H1 (cell line): ENCODE results near the gene RASGRP1. TPM values are rescaled to one million over a fixed set of nuclear protein-coding genes. Genes with fewer than 3 reads are reported as not detected.

Experiments
- CTCF ChIA-PET: fragments of 300-600 bp; sonication (Branson Sonifier 250); formaldehyde crosslinking; loops from one replicate; lab custom pipeline; 2021; ENCODE audit not compliant: partially characterized antibody; lab: Charles Lee
- POLR2A ChIA-PET: fragments of 300-600 bp; sonication (Branson Sonifier 250); formaldehyde crosslinking; loops from one replicate; lab custom pipeline; 2021; ENCODE audit warnings: inconsistent platforms; ENCODE audit not compliant: partially characterized antibody; lab: Charles Lee
- DNase-seq, 2 experiments: peaks; one replicate each; pipeline versions ENCODE4 v3.0.0 to v3.0.0-alpha.2; 2010 to 2022; ENCODE audit warnings: low spot score in 2 of 2, low read depth in 1 of 2, mixed read lengths in 1 of 2
- FAIRE-seq: peaks from 2 replicates; lab custom pipeline; 2011; peaks lifted over from hg19 to GRCh38; lab: Jason Lieb, UNC
- H2AFZ ChIP-seq: 2 replicates; pipeline ENCODE4 v1.8.1; 2012; ENCODE audit warnings: low read length, inconsistent platforms
- H2AK5ac ChIP-seq: 2 replicates; pipeline ENCODE4 v1.6.1; 2013; ENCODE audit warnings: low read depth, low read length
- H2BK120ac ChIP-seq: replicated peaks from 2 replicates; pipeline ENCODE3; 2013; ENCODE audit warnings: low read depth, low read length, inconsistent platforms
- H2BK12ac ChIP-seq: 2 replicates; pipeline ENCODE4 v1.6.1; 2013; ENCODE audit warnings: low read depth, low read length
- H2BK15ac ChIP-seq: 2 replicates; pipeline ENCODE4 v1.6.1; 2013; ENCODE audit warnings: low read length
- H2BK20ac ChIP-seq: 2 replicates; pipeline ENCODE4 v1.6.1; 2013; ENCODE audit warnings: low read length
- H2BK5ac ChIP-seq: 2 replicates; pipeline ENCODE4 v1.6.1; 2013; ENCODE audit warnings: low read depth, low read length
- H3K14ac ChIP-seq: 2 replicates; pipeline ENCODE4 v1.6.1; 2013; ENCODE audit warnings: inconsistent platforms; ENCODE audit not compliant: insufficient read length
- H3K18ac ChIP-seq: 2 replicates; pipeline ENCODE4 v1.6.1; 2013; ENCODE audit warnings: low read length; ENCODE audit errors: extremely low read depth
- H3K23ac ChIP-seq: 2 replicates; pipeline ENCODE4 v1.6.1; 2013; ENCODE audit warnings: inconsistent platforms; ENCODE audit not compliant: insufficient read length
- H3K23me2 ChIP-seq: 2 replicates; pipeline ENCODE4 v1.6.1; 2013; ENCODE audit warnings: low read depth, low read length
- H3K27ac ChIP-seq: 2 replicates; pipeline ENCODE4 v1.6.1; 2011; ENCODE audit warnings: low read depth, low read length, inconsistent platforms
- H3K27me3 ChIP-seq, 4 experiments: replicated peaks in 1 of 4; 1 replicate in 1 of 4; 2 replicates in 3 of 4; pipeline versions ENCODE4 v1.6.1 to v1.8.1; 2011 to 2013; ENCODE audit warnings: low read length in 3 of 4, mild to moderate bottlenecking in 3 of 4, inconsistent platforms in 2 of 4, mixed read lengths in 2 of 4, moderate library complexity in 1 of 4; ENCODE audit not compliant: control insufficient read depth in 3 of 4, insufficient read depth in 3 of 4; ENCODE audit errors: extremely low read depth in 1 of 4
- H3K36me3 ChIP-seq, 4 experiments: 2 replicates each; pipeline versions ENCODE4 v1.6.1 to v1.8.1; 2011 to 2013; ENCODE audit warnings: mild to moderate bottlenecking in 4 of 4, low read length in 3 of 4, moderate library complexity in 2 of 4, control low read depth in 1 of 4, inconsistent platforms in 1 of 4; ENCODE audit not compliant: insufficient read depth in 4 of 4, control insufficient read depth in 2 of 4
- H3K4ac ChIP-seq: replicated peaks from 2 replicates; pipeline ENCODE3; 2013; ENCODE audit warnings: low read length, low read depth, mixed read lengths, inconsistent platforms; ENCODE audit not compliant: insufficient read length
- H3K4me1 ChIP-seq, 4 experiments: replicated peaks in 1 of 4; 1 replicate in 1 of 4; 2 replicates in 3 of 4; pipeline versions ENCODE4 v1.6.1 to v1.8.1; 2011 to 2013; ENCODE audit warnings: low read length in 3 of 4, inconsistent platforms in 2 of 4, mixed read lengths in 1 of 4; ENCODE audit not compliant: insufficient read depth in 4 of 4, control insufficient read depth in 3 of 4
- H3K4me2 ChIP-seq, 2 experiments: 2 replicates each; pipeline versions ENCODE4 v1.6.1 to v1.8.1; 2011 to 2013; ENCODE audit warnings: low read depth in 2 of 2, low read length in 2 of 2, control low read depth in 1 of 2, inconsistent platforms in 1 of 2, mild to moderate bottlenecking in 1 of 2; ENCODE audit not compliant: insufficient read depth in 1 of 2
- H3K4me3 ChIP-seq, 4 experiments: fragments of 200-600, 300-600 bp in 1 of 4; sonication (generic), shearing (Covaris generic), sonication (Bioruptor Twin) in 1 of 4; 2 replicates each; pipeline versions ENCODE4 v1.5.1 to v1.8.1; 2011 to 2016; ENCODE audit warnings: low read length in 4 of 4, low read depth in 3 of 4, control low read depth in 2 of 4, inconsistent platforms in 2 of 4, mild to moderate bottlenecking in 2 of 4, mixed read lengths in 1 of 4, moderate library complexity in 1 of 4; ENCODE audit not compliant: insufficient read depth in 2 of 4; ENCODE audit errors: extremely low read depth in 1 of 4
- H3K56ac ChIP-seq: replicated peaks from 2 replicates; pipeline ENCODE3; 2013; ENCODE audit warnings: low read depth, mild to moderate bottlenecking, mixed read lengths, low read length, inconsistent platforms; ENCODE audit not compliant: insufficient read length
- H3K79me1 ChIP-seq: 2 replicates; pipeline ENCODE4 v1.6.1; 2013; ENCODE audit warnings: low read depth, low read length, control low read depth
- H3K79me2 ChIP-seq, 2 experiments: 2 replicates each; pipeline versions ENCODE4 v1.6.1 to v1.8.1; 2012 to 2013; ENCODE audit warnings: low read length in 2 of 2, mild to moderate bottlenecking in 2 of 2, inconsistent platforms in 1 of 2; ENCODE audit not compliant: insufficient read depth in 2 of 2, control insufficient read depth in 1 of 2
- H3K9ac ChIP-seq, 4 experiments: replicated peaks in 1 of 4; 1 replicate in 1 of 4; 2 replicates in 3 of 4; pipeline versions ENCODE4 v1.6.1 to v1.8.1; 2011 to 2013; ENCODE audit warnings: low read depth in 3 of 4, low read length in 3 of 4, control low read depth in 2 of 4, mild to moderate bottlenecking in 2 of 4, moderate library complexity in 2 of 4, inconsistent platforms in 1 of 4; ENCODE audit errors: extremely low read depth in 1 of 4
- H3K9me3 ChIP-seq, 2 experiments: 2 replicates each; pipeline versions ENCODE4 v1.6.1 to v1.8.1; 2012 to 2013; ENCODE audit warnings: mild to moderate bottlenecking in 2 of 2, moderate library complexity in 2 of 2, control low read depth in 1 of 2, inconsistent platforms in 1 of 2, low read depth in 1 of 2, low read length in 1 of 2, mixed read lengths in 1 of 2; ENCODE audit not compliant: insufficient read depth in 2 of 2
- H4K20me1 ChIP-seq, 2 experiments: replicated peaks in 1 of 2; 2 replicates each; pipeline versions ENCODE3 to v1.8.1; 2011 to 2013; ENCODE audit warnings: inconsistent platforms in 2 of 2, low read length in 2 of 2, mild to moderate bottlenecking in 1 of 2; ENCODE audit not compliant: insufficient read depth in 2 of 2, control insufficient read depth in 1 of 2
- H4K5ac ChIP-seq: 2 replicates; pipeline ENCODE4 v1.6.1; 2013; ENCODE audit warnings: low read length, low read depth, mixed read lengths, inconsistent platforms; ENCODE audit not compliant: insufficient read length
- H4K8ac ChIP-seq: 2 replicates; pipeline ENCODE4 v1.8.0; 2013; ENCODE audit warnings: mild to moderate bottlenecking, moderate library complexity, low read length, inconsistent platforms; ENCODE audit not compliant: insufficient read depth; ENCODE audit errors: extremely low read depth
- H4K91ac ChIP-seq: replicated peaks from 2 replicates; pipeline ENCODE3; 2013; ENCODE audit warnings: low read length, mixed read lengths, inconsistent platforms; ENCODE audit not compliant: insufficient read length
- BACH1 ChIP-seq: IDR thresholded peaks from 2 replicates; pipeline ENCODE4 v1.6.1; 2012; ENCODE audit warnings: low read length, improper control_type of control experiment
- CHD1 ChIP-seq: IDR thresholded peaks from 2 replicates; pipeline ENCODE4 v1.6.1; 2012; ENCODE audit warnings: low read depth, low read length, improper control_type of control experiment
- GABPA ChIP-seq: IDR thresholded peaks from 2 replicates; pipeline ENCODE4 v1.6.1; 2011; ENCODE audit warnings: mild to moderate bottlenecking, low read length, moderate library complexity, borderline replicate concordance; ENCODE audit not compliant: insufficient read depth
- HDAC6 ChIP-seq: IDR thresholded peaks from one replicate; pipeline ENCODE4 v1.7.1; 2012; ENCODE audit warnings: low read depth, mild to moderate bottlenecking, inconsistent platforms, low read length, moderate library complexity
- JUN ChIP-seq: IDR thresholded peaks from 2 replicates; pipeline ENCODE4 v1.6.1; 2011; ENCODE audit warnings: low read depth, mild to moderate bottlenecking, improper control_type of control experiment, low read length
- MAFK ChIP-seq: IDR thresholded peaks from 2 replicates; pipeline ENCODE4 v1.6.1; 2012; ENCODE audit warnings: low read depth, mild to moderate bottlenecking, improper control_type of control experiment, low read length
- POU5F1 ChIP-seq: IDR thresholded peaks from 2 replicates; pipeline ENCODE4 v1.6.1; 2011; ENCODE audit warnings: low read depth, mild to moderate bottlenecking, low read length, moderate library complexity
- RAD21 ChIP-seq, 2 experiments: IDR thresholded peaks in 1 of 2; conservative IDR thresholded peaks in 1 of 2; 2 replicates each; pipeline ENCODE4 v1.6.1; 2011; ENCODE audit warnings: low read depth in 2 of 2, low read length in 2 of 2, improper control_type of control experiment in 1 of 2, inconsistent platforms in 1 of 2, mild to moderate bottlenecking in 1 of 2, moderate library complexity in 1 of 2
- RBBP5 ChIP-seq: IDR thresholded peaks from 2 replicates; pipeline ENCODE4 v1.7.1; 2012; ENCODE audit warnings: low read depth, mild to moderate bottlenecking, inconsistent platforms, low read length, moderate library complexity, borderline replicate concordance
- RXRA ChIP-seq: IDR thresholded peaks from 2 replicates; pipeline ENCODE4 v1.6.1; 2011; ENCODE audit warnings: low read depth, mild to moderate bottlenecking, low read length, moderate library complexity; ENCODE audit not compliant: insufficient read depth
- SIX5 ChIP-seq: IDR thresholded peaks from 2 replicates; pipeline ENCODE4 v1.6.1; 2011; ENCODE audit warnings: mild to moderate bottlenecking, low read depth, low read length
- SP4 ChIP-seq: IDR thresholded peaks from 2 replicates; pipeline ENCODE4 v1.6.1; 2012; ENCODE audit warnings: low read length, inconsistent platforms
- SRF ChIP-seq: IDR thresholded peaks from 2 replicates; pipeline ENCODE4 v1.6.1; 2011; ENCODE audit warnings: mild to moderate bottlenecking, low read depth, low read length, moderate library complexity
- TEAD4 ChIP-seq: IDR thresholded peaks from 2 replicates; pipeline ENCODE4 v1.6.1; 2012; ENCODE audit warnings: low read depth, low read length, inconsistent platforms, mixed read lengths
- polyA plus RNA-seq, 7 experiments: library from polyadenylated mRNA; depleted of rRNA in 3 of 7; stranded (reverse) in 5 of 7; unstranded in 2 of 7; fragments of >200 nt in 5 of 7; fragments of 200-250 nt in 2 of 7; gene quantifications; 1 replicate in 5 of 7; 2 replicates in 1 of 7; 4 replicates in 1 of 7; pipeline versions ENCODE4 v1.2.1 to v1.2.3, GENCODE V29; 2011 to 2013; ENCODE audit warnings: missing spikeins in 2 of 7, mixed read lengths in 2 of 7
- total RNA-seq: library from RNA; stranded (reverse); fragmentation: NEBNext Ultra II Directional; extraction: Animal tissue kit (Norgen Biotek cat#: 25700); gene quantifications from 2 replicates; pipeline ENCODE4 v1.2.1, GENCODE V29; 2021
- TF ChIP-seq, protein P1 (sequence below): IDR thresholded peaks from 2 replicates; pipeline ENCODE4 v1.6.1; 2012; ENCODE audit warnings: low read length, inconsistent platforms

The RASGRP1 gene
- total and polyA plus RNA-seq, 2 of the 8 experiments (the other 6 are each of a cell fraction or from before 2014, with no cell fraction given) = 1.1 to 2.1 TPM

DNA sequence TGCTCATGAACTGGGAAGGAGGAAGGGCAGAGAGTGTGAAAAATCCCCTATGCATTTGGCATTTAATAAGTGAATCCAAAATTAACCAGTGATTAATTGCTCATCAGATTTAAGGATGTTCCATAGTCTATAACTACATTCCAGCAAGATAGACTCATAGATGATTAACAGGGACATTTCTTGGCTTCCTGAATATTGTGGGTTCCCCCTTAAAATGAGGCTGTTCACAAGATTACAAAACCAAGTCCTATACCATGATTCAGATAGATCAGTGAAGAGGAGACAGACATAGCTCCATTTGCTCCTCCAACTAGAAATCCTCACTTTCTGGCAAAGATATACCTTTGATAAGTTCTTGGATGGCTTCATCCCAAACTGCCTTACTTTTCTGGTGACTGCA lies 15.4 kb downstream of the RASGRP1 start:
- no peaks in the 10 kb centered on the region for H3K79me2 ChIP-seq
- H3K9ac ChIP-seq = no peak overlapping the region
- no peaks in the 10 kb centered on the region for H3K23me2 ChIP-seq
- no peaks in the 10 kb centered on the region for H3K79me1 ChIP-seq
- no peak overlapping the region for H3K4me2 ChIP-seq
- no peak overlapping the region for H3K4ac ChIP-seq
- no peak overlapping the region for H4K8ac ChIP-seq
- DNase-seq (no peak), FAIRE-seq (no peak)
- peaks cover 0 to 6% (median 4%) of the 10 kb centered on the region in 4 experiments; a peak in 4 of 7 replicates for H3K4me1 ChIP-seq
- no peaks in the 10 kb centered on the region for H3K36me3 ChIP-seq
- no peak overlapping the region for H3K4me3 ChIP-seq
- no peak overlapping the region for H2BK12ac ChIP-seq
- H2AFZ ChIP-seq = no peak overlapping the region
- no peak overlapping the region for H2BK15ac ChIP-seq
- no peak overlapping the region for H4K5ac ChIP-seq
- no peak overlapping the region for H3K56ac ChIP-seq
- H3K27ac ChIP-seq = no peak overlapping the region
- no peak overlapping the region for H2AK5ac ChIP-seq
- no peak overlapping the region for H3K14ac ChIP-seq
- no peak overlapping the region for H4K91ac ChIP-seq
- H3K27me3 ChIP-seq = no peaks in the 10 kb centered on the region
- ChIA-PET POLR2A (no interaction called here), CTCF (interaction anchor here (1.6 to 1.9 kb wide), 2 partner anchors 12 to 15 kb away, joined by 3 to 5 read pairs; partner anchors contain the start of gene RASGRP1)
- H4K20me1 ChIP-seq = no peaks in the 10 kb centered on the region
- no peak overlapping the region for H2BK5ac ChIP-seq
- no peaks in the 10 kb centered on the region for H3K9me3 ChIP-seq
- H3K23ac ChIP-seq = no peak overlapping the region
- H3K18ac ChIP-seq = no peak overlapping the region
- H2BK120ac ChIP-seq = no peak overlapping the region
- no peak overlapping the region for H2BK20ac ChIP-seq
- TF ChIP-seq, protein P1, sequence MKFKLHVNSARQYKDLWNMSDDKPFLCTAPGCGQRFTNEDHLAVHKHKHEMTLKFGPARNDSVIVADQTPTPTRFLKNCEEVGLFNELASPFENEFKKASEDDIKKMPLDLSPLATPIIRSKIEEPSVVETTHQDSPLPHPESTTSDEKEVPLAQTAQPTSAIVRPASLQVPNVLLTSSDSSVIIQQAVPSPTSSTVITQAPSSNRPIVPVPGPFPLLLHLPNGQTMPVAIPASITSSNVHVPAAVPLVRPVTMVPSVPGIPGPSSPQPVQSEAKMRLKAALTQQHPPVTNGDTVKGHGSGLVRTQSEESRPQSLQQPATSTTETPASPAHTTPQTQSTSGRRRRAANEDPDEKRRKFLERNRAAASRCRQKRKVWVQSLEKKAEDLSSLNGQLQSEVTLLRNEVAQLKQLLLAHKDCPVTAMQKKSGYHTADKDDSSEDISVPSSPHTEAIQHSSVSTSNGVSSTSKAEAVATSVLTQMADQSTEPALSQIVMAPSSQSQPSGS = no peak
- TF ChIP-seq SP4 = no peak
- TF ChIP-seq CHD1 = no peak
- TF ChIP-seq MAFK = no peak
- no peak for TF ChIP-seq TEAD4
- TF ChIP-seq POU5F1 = no peak
- no peak for TF ChIP-seq SIX5
- TF ChIP-seq RXRA = no peak
- TF ChIP-seq JUN = no peak
- TF ChIP-seq RAD21 (IDR thresholded peaks at IDR 0.05 in 1 of 2, conservative IDR thresholded peaks at IDR 0.05 in 1 of 2; ENCODE audit: low read depth in 2 of 2, low read length in 2 of 2) = no peak
- TF ChIP-seq HDAC6 = no peak
- no peak for TF ChIP-seq SRF
- no peak for TF ChIP-seq BACH1
- TF ChIP-seq GABPA = no peak
- no peak for TF ChIP-seq RBBP5
